ENCODE data around the gene IQGAP1. TPM values are rescaled to one million over a fixed set of nuclear protein-coding genes. Genes with fewer than 3 reads are reported as not detected.

The IQGAP1 gene
- total RNA-seq, 6 experiments from 2014 or later, result 172 to 201 (median 185) TPM

GRCh38 chr15:90478846-90479481 is 90.9 kb downstream of the IQGAP1 start:
- H3K36me3 Mint-ChIP-seq (ENCODE audit: low read depth), result peaks cover 51% of the 10 kb centered on the region
- H3K4me3 Mint-ChIP-seq, result no peak overlapping the region

GRCh38 chr15:90479656-90480055 is 91.6 kb downstream of the IQGAP1 start:
- peak; percentile 35 for DNase-seq
- H3K36me3 Mint-ChIP-seq (ENCODE audit: low read depth), result peaks cover 48% of the 10 kb centered on the region
- no peaks in the 10 kb centered on the region for H3K9me3 Mint-ChIP-seq
- no peak for TF ChIP-seq CTCF (IDR thresholded peaks at IDR 0.05)
- H3K4me1 Mint-ChIP-seq (ENCODE audit: low read depth), result peaks cover 19% of the 10 kb centered on the region
- no peaks in the 10 kb centered on the region; the same call in none of the 2 replicates for H3K27me3 Mint-ChIP-seq (ENCODE audit: insufficient read depth)
- H3K27ac Mint-ChIP-seq, result peak overlapping the region; percentile 57; the same call in 1 of the 2 replicates
- no peak overlapping the region for H3K4me3 Mint-ChIP-seq

More at GRCh38 chr15:90478846-90479481, 90.9 kb downstream of the IQGAP1 start:
- no peak for DNase-seq
- H3K4me1 Mint-ChIP-seq (ENCODE audit: low read depth), result peaks cover 19% of the 10 kb centered on the region
- peak overlapping the region; percentile 5; the same call in 1 of the 2 replicates for H3K27ac Mint-ChIP-seq
- no peak for TF ChIP-seq CTCF (IDR thresholded peaks at IDR 0.05)
- no peaks in the 10 kb centered on the region for H3K9me3 Mint-ChIP-seq
- H3K27me3 Mint-ChIP-seq (ENCODE audit: insufficient read depth), result no peaks in the 10 kb centered on the region; the same call in none of the 2 replicates

- no peaks in the 10 kb centered on the region; the same call in none of the 2 replicates for H3K27me3 Mint-ChIP-seq (ENCODE audit: insufficient read depth)
- no peak overlapping the region for H3K4me3 Mint-ChIP-seq
- H3K4me1 Mint-ChIP-seq (ENCODE audit: low read depth), result peaks cover 19% of the 10 kb centered on the region
- no peaks in the 10 kb centered on the region for H3K9me3 Mint-ChIP-seq
- no peak for TF ChIP-seq CTCF (IDR thresholded peaks at IDR 0.05)
- H3K36me3 Mint-ChIP-seq (ENCODE audit: low read depth), result peaks cover 58% of the 10 kb centered on the region
- H3K27ac Mint-ChIP-seq, result peak overlapping the region; percentile 42; the same call in 1 of the 2 replicates
- DNase-seq, result no peak
These were observed 93.0 kb downstream of the IQGAP1 start for GRCh38 chr15:90481023-90481422.

- DNase-seq, result peak; percentile 33
- Mint-ChIP-seq H3K4me3 (no peak overlapping the region), H3K9me3 (no peaks in the 10 kb centered on the region), H3K27me3 (ENCODE audit: insufficient read depth) (no peaks in the 10 kb centered on the region; the same call in none of the 2 replicates), H3K27ac (no peak overlapping the region), H3K36me3 (ENCODE audit: low read depth) (peaks cover 58% of the 10 kb centered on the region), H3K4me1 (ENCODE audit: low read depth) (peaks cover 19% of the 10 kb centered on the region)
- TF ChIP-seq CTCF (IDR thresholded peaks at IDR 0.05), result peak; percentile 81
These were observed 94.3 kb downstream of the IQGAP1 start for GRCh38 chr15:90482124-90483011.

- Mint-ChIP-seq H3K27me3 (ENCODE audit: insufficient read depth) (no peaks in the 10 kb centered on the region; the same call in none of the 2 replicates), H3K27ac (no peak overlapping the region), H3K9me3 (no peaks in the 10 kb centered on the region), H3K4me3 (no peak overlapping the region), H3K36me3 (ENCODE audit: low read depth) (peaks cover 58% of the 10 kb centered on the region), H3K4me1 (ENCODE audit: low read depth) (peaks cover 19% of the 10 kb centered on the region)
- TF ChIP-seq CTCF (IDR thresholded peaks at IDR 0.05), result no peak
- DNase-seq, result no peak
These were observed 94.9 kb downstream of the IQGAP1 start for GRCh38 chr15:90483012-90483307.
